HG02840 (cell line): ENCODE results near the gene PLEK.
"Not testable (repeated sequence)": the region's sequence is repeated elsewhere in the genome, so short reads cannot be mapped to it uniquely, and the experiment has no call there.

Experiments used
- ATAC-seq: cut with Tn5 transposase; IDR thresholded peaks from one replicate; pipeline ENCODE4 v1.9.1; 2021; ENCODE audit warnings: mild to moderate bottlenecking, moderate library complexity, moderate number of reproducible peaks; ENCODE audit not compliant: unreplicated experiment, low FRiP score

The PLEK gene

DNA sequence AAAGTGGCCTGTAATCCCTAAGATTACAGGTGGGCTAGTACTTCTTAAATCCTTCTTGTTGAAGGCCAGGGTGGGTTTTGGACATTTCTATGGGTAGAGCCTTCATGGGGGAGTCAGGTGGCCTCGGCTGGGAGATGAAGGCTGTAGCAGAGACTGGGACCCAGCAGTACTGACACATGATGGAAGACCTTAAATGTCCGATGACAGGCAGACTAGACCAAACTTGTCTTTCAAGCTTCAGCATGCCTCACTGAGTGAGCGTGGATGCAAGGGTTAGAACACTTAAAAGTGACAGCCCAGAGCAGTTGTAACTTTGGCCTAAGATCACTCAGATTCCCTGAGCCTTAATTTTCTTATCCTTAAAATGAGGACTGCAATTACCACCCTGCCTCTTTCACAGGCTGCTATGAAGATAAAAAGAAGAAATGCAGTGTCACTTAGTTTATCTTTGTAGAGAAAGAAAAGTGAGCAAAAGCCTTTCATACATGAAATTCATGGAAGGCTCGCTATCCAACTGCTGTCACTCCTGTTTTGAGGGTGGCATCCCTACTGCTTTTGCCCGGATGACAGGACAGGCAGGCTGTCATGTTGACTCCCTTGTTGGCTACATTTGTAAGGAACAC is 19.5 kb downstream of the PLEK start:
- no peak for ATAC-seq

- no peak for ATAC-seq
Measured at GRCh38 chr2:68385220-68385906, 20.3 kb downstream of the PLEK start.

DNA sequence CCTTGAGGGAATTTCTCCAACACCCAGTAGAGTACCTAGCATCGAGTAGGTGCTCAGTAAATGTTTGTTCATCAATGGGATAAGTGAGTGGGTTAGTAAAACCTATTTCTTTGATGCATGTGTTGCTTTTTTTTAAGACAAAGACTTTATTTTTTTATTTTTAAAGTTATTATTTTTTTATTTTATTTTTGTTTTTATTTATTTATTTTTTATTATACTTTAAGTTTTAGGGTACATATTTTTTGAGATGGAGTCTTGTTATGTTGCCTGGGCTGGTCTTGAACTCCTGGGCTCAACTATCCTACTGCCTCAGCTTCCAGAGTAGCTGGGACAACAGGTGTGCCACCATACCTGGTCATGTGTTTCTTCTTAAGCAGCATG is 20.8 kb downstream of the PLEK start:
- no peak for ATAC-seq

- no peak for ATAC-seq
Measured at GRCh38 chr2:68386365-68386764, 21.3 kb downstream of the PLEK start.

- peak; percentile 51 for ATAC-seq
Measured at GRCh38 chr2:68387408-68388350, 22.6 kb downstream of the PLEK start.

DNA sequence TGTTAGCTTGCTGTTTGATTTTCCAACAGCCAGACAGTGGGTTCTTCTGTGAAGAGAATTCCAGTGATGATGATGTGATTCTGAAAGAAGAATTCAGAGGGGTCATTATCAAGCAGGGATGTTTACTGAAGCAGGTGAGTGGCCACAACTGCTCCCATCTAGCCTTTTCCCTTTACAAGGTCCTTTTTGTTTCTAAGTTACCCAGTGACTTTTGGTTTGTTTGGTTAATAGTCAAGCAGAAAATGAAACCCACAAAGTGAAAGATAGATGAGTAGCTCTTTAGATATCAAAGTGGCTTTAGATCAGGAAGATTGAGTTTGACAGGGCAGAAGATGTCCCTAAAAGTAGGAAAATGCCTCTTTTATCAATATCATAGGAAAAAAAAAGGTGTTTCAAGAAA is 23.3 kb downstream of the PLEK start:
- ATAC-seq, result no peak

DNA sequence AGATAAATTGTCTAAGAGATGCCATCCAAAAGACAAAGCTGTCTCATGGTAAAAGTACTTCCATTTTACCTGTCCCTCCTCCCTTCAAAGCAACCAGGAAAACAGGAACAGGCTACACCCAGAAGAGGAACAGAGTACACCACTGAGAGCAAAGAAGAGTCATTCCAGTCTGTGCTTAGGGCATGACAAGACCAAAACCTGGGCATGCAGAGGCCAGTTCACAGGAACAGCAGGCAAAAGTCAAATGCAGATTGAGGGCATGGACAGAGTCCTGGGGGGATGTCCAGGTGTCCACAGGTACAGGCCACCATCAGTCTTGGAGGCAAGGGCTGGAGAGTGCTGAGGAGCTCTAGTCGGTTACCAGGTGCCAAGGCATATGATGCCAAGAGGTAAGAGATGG is 23.7 kb downstream of the PLEK start:
- ATAC-seq, result no peak

DNA sequence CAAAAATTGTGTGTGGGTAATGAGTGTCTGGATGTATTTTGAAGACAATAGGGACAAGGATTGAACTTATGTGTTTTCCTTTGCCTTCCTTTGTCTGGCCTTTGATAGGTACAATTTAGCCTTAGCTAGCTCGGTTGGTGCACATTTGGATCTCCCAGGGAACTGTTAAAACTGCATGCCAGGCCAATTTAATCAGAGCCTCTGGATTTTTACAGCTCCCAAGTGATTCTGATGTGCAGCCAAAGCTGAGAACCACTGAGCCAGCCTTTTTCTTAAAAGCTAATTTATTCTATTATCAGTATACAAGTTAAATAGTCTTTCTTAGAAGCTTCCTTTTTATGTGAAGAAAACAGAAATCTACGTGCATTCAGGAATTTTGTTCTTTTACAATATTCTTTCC is 25.0 kb downstream of the PLEK start:
- ATAC-seq, result no peak

DNA sequence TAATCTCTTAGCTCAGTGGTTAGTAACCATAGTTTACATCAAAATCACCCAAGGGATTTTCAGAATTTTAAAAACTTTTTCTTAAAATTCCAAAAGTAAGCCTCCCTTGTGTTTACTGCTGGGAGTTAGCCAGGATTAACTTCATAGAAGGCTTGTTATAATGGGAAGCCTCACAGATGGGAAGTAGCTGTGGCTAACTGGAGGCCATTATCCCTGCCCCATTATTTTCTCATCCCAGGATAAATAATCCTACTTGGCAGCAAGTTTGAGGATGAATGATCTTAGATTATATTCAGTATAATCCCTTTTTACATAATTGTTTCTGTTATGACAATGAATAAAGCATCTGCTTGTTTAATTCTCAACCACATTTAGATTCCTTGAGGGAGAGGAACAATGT is 25.5 kb downstream of the PLEK start:
- ATAC-seq, result no peak

- no peak for ATAC-seq
Measured at GRCh38 chr2:68391099-68391498, 26.0 kb downstream of the PLEK start.

- ATAC-seq, result no peak
Measured at GRCh38 chr2:68391869-68392268, 26.8 kb downstream of the PLEK start.

GRCh38 chr2:68396093-68396492 is 31.0 kb downstream of the PLEK start:
- no peak for ATAC-seq

GRCh38 chr2:68397704-68398263 is 32.7 kb downstream of the PLEK start:
- ATAC-seq, result not testable (repeated sequence)

- ATAC-seq, result no peak
Measured at GRCh38 chr2:68403199-68403644, 38.1 kb downstream of the PLEK start.

DNA sequence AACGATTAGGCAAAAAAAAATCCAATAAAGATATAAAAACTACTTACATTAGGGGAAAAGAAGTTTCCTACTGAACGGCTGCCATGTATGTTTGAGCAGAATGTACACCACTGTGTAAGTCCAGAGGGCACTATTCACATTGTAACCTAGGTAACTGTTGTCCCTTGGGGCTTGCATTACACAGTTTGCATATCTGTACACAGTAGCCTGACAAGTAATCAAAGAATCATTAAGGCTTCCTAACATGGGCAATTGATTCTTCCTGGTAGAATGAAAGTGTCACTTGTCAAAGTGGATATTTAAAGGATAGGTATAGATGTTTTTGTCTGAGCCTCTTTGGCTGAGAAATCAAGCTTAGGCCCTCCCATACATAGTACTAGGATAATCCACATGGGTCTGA is 39.1 kb downstream of the PLEK start:
- no peak for ATAC-seq

DNA sequence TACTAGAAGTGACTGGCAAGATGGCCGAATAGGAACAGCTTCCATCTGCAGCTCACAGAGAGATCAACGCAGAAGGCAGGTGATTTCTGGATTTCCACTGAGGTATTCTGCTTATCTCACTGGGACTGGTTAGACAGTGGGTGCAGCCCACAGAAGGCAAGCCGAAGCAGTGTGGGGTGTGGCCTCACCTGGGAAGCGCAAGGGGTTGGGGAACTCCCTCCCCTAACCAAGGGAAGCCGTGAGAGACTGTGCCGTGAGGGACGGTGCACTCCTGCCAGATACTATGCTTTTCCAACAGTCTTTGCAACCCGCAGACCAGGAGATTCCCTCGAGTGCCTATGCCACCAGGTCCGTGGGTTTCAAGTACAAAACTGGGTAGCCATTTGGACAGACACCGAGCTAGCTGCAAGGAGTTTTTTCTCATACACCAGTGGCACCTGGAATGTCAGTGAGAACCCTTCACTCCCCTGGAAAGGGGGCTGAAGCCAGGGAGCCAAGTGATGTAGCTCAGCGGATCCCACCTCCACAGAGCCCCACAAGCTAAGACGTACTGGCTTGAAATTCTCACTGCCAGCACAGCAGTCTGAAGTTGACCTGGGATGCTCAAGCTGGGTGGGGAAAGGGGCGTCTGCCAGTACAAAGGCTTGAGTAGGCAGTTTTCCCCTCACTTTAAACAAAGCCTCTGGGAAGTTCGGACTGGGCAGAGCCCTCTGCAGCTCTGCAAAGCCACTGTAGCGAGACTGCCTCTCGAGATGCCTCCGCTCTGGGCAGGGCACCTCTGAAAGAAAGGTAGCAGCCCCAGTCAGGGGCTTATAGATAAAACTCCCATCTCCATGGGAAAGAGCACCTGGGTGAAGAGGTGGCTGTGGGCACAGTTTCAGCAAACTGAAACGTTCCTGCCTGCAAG is 40.1 kb downstream of the PLEK start:
- no peak for ATAC-seq

- peak; percentile 86 for ATAC-seq
Measured at GRCh38 chr2:68411397-68412126, 46.5 kb downstream of the PLEK start.

DNA sequence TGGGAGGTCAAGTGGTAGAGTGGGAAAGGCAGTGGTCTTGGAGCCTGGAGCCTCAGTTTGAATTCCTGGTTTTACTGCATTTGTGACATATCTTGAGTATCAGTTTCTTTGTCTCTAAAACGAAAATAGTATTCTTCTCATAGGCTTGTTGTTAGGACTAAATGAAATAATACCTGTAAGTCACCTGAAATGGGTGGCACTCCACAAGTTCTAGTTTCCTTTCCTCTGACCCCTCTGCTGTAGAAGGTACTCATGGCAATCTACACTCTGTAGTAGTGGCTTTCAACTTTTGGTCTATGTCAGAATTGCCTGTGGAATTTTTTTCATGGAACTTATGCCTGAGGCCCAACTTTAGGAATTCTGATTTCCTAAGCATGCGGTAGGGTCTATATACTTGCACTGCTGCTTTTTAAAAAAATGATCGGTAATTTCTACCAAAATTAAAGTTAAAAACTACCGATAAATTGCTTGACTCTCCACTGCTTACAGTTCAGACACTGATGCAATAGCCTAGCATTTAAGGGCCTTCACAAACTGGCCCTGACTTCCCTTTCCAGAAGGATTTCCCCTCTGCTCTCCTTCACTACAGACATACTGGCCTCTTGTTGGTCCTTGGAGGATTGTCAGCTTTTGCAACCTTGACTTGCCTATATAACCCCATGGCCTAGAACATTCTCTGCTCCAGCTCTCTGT is 47.2 kb downstream of the PLEK start:
- ATAC-seq, result peak; percentile 13

GRCh38 chr2:68413466-68413865 is 48.4 kb downstream of the PLEK start:
- ATAC-seq, result no peak
